Stimulated activated CD8-positive, alpha-beta memory T cell treated with anti-CD3 and anti-CD28 coated beads, Interleukin-15, amount 100 ng/mL, for 48 hours (primary cell): ENCODE measurements around the gene LRCH1.

Experiments
- DNase-seq, 2 donors: peaks; one replicate each; pipeline ENCODE4 v3.0.0-alpha.2; 2020; ENCODE audit warnings: low read depth in 2 of 2

Gene LRCH1

DNA sequence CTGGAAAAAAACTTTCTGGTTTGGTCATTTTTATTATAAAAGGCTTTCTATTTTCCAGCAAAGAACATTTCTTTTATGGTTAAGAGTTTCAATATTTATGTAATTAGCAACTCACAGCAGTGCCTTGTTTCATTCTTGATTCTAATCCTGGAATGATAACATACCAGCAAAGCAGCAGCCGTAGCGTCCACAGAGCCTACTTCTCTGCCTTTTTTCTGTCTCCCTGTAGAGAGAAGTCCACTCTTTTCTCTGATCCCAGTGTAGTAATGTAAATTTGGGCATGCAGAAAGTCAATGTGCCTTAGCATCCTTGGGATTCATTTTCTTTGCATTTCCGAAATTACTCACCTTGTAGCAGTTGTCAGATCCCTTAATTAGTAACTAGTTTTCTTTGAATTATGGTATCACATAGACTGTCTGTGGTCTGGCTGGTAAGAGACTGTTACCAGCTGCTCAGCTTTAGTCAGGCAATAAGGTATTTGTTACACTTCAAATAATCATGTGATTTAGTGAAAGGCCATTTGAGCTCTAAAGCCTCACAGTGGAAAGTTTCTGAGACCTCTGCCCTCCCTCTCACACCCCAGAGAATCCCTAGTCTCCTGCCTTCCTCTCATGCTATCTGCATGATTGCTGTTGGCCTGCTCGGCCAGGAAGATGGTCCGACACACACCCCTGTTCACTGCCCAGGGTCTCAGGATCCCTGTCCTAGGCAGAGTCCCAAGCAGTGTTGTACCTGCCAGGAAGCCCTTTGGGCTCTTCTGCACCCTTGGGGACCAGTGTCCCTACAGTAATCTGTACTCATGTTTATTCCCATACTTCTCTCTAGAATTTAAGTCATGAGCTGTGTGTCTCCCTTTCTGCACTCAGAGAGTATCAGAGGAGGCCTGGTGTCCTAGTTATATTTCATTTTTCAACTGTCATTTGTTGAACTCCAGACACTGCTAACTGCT, 86.3 kb downstream of the LRCH1 start:
- DNase-seq: no peak

DNA sequence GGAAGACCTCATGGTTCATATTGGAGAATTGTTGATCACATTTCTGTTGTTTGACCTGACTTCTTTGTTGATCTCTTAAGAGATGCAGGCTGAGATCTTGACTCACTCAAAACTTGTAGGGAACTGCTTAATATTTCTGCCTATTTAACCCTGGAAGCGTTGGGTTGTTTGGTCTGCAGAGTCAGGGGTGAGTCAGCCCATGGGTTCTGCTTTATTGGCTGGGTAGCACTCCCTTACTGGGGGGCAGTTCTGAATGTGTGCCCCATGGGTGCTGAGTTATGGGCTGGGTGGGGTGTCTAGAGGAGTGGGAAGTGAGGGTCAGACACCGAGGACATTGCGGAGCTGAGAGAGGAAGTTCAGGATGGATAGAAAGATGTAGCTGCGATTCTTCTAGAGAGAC, 87.9 kb downstream of the LRCH1 start:
- DNase-seq: no peak

DNA sequence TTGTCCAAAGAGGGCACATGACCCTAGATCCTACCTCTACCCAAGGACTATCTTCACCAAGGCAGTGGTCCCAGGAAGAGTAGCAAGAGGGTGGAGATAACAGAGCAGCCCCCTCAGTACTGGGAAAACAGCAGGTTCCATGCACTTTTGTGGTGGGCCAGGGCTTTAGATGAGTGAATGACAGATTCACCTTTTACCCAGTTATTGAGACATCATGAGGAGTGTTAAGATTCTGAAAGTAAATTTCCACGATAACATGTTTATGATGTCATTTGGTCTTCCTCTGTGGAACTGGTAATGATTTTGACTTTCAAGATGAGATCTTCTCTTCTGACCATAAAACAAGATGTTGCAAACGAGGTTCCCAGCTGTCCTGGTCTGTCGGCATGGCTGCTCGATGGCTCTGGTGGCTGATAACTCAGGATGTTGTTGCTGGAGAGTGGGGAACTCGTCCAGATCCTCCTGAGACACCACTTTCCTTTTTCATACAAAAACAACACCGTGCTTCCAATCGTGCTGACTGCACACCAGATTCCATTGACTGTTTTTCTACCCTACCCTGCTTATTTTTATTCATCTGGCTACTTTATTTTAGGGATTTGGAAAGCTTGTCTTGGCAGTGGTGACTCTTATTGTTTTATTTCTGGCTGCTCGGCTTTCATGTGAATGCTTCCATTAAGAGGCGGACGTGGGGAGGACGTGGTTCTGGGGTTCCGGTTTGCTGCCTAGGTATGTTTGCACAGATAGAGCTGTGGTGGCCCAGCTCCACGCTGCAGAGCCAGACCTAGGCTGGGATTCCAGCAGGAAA, 88.5 kb downstream of the LRCH1 start:
- no peak for DNase-seq

DNA sequence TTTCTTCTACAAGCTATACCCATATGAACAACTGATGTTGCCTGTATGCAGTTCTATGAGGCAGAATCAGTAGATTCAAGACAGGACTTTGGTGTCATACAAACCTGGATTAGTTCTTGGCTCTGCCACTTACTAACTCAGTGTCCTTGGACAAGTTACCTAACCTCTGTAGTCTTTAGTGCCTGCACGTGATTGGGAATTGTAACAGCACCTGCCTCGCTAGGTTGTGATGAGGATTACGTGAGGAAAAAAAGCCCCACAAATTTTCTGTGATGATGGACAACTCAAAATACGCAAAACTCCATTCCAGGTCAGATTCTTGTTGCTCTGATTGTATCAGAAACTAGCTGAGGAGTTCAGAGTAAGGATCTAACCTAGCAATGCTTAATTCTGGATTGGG, 89.3 kb downstream of the LRCH1 start:
- DNase-seq: no peak

DNA sequence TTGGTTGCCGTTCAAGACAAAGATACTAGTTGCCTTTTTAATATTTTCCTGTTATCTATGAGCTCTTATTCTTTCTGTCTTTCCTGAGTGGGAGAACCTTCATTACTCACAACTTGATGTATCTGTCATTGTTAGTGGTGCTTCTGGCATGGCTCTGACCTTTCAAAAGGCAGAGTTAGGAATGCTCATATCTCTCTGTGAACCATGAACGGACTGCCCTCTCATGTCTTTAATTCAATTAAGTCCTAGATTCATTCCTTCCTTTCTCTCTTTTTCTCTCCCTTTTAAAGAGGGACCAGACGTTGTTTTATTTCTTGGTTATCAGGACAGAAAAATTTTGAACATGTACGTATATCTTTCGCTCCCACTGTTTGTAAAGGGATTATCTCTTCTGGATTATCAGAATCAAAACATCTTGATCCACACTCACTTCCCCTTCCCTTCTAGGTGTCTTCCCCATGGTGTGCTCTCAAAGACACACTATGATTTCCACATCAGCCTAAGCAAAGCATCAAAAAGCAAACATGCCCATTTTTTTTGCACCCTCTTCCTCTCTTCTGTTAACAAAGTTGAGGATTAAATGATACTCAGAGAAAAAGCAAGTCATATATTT, 90.3 kb downstream of the LRCH1 start:
- DNase-seq: no peak

DNA sequence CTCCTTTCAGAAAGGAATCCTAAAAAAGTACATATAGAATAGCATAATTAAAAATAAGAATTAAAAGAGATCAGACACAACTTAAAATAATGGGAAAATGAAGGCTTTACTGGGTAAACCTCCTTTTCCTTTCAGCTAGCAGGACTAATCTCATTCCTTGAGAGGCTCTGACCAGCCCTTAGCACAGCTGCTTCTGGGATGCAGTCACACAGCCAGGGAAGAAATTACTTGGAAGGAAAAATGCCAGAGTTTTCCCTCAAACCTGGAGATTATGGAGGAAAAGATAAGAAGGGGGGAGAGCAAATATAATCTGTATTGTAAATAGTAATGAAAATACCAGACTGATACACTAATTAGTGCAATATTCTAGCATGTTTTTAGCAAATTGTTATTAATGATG, 91.8 kb downstream of the LRCH1 start:
- no peak for DNase-seq

DNA sequence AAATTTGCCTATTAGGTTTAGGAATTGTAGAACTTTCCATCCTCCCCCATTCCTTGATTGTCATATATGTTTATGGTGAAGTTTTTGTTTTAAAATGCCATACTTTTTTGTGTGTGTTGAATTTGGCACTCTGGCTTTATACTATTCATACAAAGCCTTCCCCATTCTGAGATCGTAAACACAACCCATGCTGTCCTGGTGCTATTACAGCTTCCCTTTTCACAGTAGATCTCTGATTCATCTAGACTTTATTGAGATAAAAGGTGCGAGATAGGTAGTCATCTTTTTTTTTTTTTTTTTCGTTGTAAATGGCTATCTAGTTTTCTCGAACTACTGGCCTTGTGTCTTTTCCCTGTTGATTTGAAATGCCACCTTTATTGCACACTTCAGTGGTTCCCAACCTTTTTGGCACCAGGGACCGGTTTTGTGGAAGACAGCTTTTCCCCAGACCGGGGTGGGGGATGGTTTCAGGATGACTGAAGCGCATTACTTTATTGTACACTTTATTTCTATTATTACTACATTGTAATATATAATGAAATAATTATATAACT, 94.6 kb downstream of the LRCH1 start:
- no peak for DNase-seq

DNA sequence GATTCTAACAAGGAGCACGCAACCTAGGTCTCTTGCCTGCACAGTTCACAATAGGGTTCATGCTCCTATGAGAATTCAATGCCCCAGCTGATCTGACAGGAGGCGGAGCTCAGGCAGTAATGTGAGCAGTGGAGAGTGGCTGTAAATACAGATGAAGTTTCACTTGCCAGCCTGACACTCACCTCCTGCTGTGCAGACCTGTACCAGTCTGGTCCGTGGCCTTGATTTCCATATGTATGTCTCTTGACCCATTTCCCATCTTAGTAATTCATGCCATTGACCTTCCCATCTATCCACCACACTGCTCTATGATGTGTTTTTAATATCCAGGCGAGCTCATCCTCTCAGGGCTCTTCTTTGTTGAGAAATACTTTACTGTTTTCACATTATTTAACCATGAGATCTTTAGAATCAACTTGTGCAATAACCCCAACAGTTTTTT, 95.2 kb downstream of the LRCH1 start:
- no peak for DNase-seq

DNA sequence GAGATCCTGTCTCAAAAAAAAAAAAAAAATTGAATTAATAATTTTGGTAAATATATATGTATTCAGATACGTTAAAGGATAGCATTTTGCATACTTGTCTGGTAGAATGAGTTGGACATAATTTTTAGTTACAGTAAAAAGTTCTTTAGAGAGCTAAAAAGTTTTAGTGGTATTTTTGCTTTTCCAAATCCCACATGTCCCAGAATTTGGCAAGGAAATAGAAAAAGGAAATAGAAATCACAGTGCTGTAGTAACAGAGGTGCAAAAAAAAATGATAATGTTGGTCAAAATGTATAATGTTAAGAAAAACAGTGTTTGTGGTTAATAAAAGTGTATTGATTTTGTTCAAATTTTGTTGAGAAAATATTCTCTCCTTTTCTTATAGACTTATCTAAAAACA, 96.8 kb downstream of the LRCH1 start:
- DNase-seq: no peak

DNA sequence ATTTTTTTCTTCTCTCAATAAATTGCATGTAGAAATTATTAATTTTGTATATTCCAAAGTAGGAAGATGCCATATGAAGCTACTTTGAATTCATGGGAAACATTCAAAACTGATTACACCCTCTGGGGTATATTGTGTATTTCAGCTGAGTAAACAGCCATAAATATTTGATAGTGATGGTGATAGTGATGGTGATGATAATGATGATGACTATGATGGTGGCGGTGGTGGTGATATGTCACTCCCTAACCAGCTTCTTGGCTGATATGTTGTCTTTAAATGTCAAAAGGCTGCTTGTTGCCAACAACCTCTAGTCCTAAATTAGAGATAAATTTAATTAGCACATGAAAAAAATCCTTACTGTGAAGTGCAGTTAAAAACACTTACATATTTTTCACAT, 102.0 kb downstream of the LRCH1 start:
- DNase-seq: no peak

DNA sequence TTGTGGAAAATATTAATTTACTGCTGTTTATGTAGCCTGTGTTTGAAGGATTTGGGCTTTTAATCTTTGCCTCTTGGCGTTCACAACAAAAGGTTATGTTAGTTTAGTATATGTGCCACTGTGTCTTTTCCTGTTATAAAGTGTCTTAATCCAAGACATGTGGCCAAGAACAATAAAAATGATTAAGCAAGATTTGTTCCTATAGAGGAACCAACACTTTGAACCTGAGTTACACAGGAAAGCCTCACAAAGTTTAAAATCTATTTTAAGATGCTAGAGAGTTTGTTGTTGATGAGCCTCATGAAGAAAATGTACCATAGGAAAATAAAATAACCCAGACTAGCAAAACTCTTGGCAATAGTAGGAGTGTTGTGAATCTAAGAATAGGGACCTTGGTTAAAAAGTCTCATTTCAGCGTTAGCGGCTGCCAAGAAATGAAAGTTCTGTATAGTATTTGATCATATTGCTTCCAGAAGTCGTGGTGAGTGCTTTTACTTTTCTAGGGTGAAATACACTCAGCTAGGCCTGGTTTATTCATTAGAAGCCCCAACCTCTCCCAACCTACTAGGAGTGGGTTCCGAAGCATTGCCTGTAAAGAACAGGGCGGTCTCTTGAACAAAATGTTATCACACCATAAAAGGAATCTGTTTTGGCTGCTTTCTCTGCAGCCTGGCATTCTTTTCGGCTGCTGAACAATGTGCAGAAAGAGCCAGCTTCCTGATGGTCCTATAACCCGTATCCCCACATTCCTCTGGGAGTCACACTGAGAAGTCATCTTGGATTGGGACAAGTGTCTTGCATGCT, 102.6 kb downstream of the LRCH1 start:
- DNase-seq: no peak

DNA sequence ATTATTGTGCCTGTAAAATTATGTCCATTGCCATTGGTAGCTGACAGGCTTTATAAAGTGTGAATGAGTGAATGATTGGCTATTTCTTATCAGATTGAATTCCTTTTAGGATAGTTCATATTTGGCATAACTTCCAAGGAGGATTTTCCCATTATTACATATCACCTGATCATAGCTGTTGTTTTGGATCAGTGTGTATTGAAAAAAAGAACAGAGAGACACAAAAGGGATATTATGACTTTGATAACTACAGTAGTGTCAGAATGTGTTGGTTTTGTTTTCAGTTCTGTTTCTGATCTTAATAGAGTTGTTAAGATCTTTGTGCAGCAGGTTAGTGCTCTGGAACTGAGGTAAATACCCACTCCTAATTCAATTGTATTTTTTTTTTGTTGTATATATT, 103.8 kb downstream of the LRCH1 start:
- DNase-seq: no peak

DNA sequence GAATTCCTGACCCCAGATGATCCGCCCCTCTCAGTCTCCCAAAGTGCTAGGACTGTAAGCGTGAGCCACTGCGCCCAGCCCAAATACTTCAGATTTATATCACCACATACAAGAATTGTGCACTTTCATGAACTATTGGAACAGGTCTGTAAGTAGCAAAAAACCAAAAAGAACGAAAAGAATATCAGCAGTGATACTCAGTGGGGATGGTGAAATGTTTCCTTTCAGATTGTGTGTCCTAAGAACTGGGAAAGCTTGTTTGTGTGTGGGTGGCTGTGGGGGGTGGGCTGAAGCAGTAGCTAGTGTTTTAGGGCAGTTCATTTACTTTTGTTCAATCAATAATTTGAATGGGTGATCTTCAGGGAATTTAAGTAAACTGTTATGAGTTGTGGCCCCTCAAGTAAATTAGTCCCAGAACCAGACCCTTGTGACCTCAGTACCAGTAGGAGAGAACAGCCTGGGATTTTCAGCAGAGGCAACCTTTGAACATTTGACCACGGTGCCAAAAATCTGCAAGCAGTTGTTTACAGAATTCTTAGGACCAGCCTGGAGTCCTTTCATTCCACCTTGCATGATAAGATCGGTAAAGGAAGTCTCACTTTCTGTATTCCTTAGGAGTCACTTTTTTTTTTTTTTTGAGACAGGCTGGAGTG, 106.6 kb downstream of the LRCH1 start:
- no peak for DNase-seq

DNA sequence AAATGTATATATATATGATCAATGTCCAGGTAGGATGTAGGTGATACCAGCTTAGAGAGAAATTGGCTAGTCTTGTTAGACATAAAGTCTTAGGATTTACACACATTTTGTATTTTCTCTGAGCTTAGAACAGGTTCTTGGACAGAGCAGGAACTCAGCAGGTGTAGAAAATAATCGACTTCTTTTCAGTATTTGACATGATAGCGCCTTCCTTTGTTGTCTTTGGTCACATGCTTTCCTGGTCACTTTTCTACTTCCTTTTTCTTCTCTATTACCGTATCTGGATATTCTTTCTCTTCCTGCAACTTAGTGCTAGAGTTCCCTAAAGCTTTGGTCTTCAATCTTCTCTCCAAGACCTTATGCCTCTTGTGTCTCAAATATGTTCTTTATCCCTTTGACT, 107.4 kb downstream of the LRCH1 start:
- DNase-seq: no peak

DNA sequence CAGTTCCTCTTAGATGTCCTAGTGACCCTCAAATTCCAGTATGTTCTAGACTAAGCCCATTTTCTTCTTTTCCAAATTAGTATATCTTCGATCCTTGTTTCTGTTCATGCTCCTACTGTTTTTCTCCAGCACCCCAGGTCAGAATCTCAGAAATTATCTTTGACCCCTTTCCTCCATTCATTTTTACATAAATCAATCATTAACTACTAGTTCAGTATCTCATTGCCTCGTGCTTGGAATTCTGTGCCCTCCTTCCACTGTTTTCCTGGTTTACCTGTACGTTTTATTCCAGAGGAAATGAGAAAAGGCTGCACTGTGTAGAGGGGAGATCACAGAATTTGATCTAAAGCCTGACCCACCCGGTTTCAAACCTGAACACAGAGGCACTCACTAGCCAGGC, 107.9 kb downstream of the LRCH1 start:
- no peak for DNase-seq

DNA sequence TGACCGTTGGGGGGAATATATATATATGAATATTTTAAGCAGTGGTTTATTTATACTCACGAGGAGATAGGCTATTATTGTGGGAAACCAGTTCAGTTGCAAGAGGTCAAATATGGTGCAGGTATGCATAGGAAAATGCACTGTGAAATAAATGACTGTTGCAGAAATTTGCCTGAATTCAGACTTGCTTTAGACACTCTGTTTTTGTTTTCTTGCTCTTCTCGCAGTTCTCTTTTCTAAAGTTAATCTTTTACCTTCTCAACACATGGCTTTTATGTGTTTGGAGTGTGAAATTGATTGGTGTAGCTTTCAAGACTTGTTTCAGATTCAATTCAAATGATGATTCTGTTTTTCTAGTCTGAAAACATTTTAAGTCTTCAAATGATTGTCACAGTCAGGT, 109.7 kb downstream of the LRCH1 start:
- DNase-seq: no peak

DNA sequence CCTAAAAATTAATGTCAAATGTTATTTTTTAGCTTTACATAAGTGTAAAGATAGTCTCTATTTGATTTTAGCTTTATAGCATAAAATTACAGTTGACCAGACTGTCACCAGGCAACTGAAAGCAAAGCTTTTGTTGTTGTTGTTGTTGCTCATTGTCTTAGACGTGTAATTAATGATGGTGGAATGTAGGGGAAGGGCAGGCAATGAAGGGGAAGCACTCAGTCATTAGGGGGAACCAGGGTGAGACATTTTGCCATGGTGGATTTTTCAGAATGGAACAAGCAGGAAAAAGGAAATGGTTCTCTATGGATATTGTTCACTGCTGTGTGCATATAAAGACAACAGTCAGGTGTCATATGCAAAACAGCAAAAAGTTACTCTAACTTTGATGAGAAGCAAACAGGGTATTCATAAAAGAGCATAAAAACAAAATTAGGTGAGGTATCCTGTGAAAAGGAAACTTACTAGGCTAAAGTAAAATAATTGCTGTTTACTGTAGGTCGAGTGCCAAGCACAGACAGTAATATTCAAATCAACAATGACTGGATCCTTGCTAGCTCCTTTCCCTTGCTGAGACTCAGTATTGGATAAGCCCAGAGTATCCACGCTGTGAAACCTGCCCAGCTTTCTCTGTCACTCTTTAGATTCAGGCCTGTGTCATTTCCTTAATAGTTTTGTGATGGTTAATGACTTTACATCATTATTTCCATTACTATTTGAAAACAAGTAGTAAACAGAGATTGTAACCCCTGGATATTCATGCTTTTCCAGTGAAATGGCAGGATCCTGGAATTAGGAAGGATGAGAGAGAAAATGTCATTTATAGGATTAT, 110.5 kb downstream of the LRCH1 start:
- DNase-seq: no peak

DNA sequence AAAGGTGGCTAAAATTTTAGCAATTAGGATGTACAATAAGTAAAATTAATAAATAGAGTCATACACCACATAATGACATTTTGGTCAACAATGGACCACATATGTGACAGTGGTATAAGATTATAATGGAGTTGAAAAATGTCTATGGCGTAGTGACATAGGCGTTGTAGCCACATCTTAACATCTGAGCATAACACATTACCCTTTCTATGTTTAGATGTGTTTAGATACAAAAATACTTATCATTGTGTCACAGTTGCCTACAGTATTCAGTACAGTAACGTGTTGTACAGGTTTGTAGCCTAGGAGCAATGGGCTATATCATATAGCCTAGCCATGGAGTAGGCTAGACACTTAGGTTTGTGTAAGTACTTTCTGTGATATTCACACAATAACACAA, 111.2 kb downstream of the LRCH1 start:
- no peak for DNase-seq

DNA sequence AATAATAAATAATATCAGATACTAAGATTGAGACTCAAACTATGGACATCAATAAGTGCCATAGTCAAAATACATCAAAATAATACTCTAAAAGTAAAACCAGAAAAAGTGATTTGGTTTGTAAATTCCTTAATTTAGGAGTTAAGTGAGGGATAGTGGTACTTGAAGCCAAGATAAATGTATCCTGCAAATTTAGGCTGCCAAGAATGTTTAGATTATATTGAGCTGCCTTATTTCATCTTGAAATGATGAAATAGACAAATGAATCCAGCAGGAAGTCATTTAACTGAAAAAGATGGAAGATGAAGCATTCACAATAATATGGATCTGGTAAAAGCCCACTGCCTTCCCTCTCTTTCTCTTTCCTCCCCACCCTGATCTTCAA, 112.3 kb downstream of the LRCH1 start:
- no peak for DNase-seq
